Liver (tissue), 3 donors: ENCODE measurements around the gene SLC25A17.

Source experiments
- RAD21 ChIP-seq, 2 donors: IDR thresholded peaks; 2 replicates each; pipeline ENCODE4 v1.6.1; 2016; ENCODE audit warnings: antibody characterized with exemption in 2 of 2, mild to moderate bottlenecking in 2 of 2
- TAF1 ChIP-seq: conservative IDR thresholded peaks from 2 replicates; pipeline ENCODE4 v1.6.1; 2016; ENCODE audit warnings: antibody characterized with exemption, mild to moderate bottlenecking
- TF ChIP-seq, protein P1 (sequence below): IDR thresholded peaks from 2 replicates; pipeline ENCODE4 v1.6.1; 2016; ENCODE audit warnings: antibody characterized with exemption, mild to moderate bottlenecking
- TF ChIP-seq, protein P2 (sequence below): fragments of 150-350 bp; IDR thresholded peaks from 2 replicates; pipeline ENCODE4 v1.5.1; 2017; ENCODE audit warnings: improper control_type of control experiment, low read depth, low read length; ENCODE audit not compliant: missing input control
- donor health status: healthy.
- donor health status: healthy.

DNA sequence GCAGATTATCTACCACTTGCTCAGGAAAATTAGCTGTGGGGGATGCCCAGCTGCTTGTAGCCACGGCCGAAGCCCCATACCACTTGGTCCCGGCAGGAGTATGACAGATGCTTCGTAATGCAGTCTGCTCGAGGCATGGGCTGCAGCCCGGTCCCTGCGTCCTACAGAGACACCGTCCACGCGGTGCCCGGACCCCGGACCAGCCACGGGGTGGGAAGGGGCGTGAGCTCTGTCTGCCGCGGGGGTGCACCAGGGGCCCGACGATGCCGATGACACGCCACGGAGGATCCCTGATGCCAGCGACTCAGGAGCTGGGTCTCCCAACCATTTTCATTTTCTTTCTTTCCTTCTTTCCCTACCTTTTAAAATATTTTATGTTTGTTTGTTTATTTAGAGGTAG lies 30.0 kb downstream of the SLC25A17 start:
- no peak for TF ChIP-seq RAD21 (IDR thresholded peaks at IDR 0.05)
- TF ChIP-seq TAF1, result no peak
- TF ChIP-seq, protein P1, sequence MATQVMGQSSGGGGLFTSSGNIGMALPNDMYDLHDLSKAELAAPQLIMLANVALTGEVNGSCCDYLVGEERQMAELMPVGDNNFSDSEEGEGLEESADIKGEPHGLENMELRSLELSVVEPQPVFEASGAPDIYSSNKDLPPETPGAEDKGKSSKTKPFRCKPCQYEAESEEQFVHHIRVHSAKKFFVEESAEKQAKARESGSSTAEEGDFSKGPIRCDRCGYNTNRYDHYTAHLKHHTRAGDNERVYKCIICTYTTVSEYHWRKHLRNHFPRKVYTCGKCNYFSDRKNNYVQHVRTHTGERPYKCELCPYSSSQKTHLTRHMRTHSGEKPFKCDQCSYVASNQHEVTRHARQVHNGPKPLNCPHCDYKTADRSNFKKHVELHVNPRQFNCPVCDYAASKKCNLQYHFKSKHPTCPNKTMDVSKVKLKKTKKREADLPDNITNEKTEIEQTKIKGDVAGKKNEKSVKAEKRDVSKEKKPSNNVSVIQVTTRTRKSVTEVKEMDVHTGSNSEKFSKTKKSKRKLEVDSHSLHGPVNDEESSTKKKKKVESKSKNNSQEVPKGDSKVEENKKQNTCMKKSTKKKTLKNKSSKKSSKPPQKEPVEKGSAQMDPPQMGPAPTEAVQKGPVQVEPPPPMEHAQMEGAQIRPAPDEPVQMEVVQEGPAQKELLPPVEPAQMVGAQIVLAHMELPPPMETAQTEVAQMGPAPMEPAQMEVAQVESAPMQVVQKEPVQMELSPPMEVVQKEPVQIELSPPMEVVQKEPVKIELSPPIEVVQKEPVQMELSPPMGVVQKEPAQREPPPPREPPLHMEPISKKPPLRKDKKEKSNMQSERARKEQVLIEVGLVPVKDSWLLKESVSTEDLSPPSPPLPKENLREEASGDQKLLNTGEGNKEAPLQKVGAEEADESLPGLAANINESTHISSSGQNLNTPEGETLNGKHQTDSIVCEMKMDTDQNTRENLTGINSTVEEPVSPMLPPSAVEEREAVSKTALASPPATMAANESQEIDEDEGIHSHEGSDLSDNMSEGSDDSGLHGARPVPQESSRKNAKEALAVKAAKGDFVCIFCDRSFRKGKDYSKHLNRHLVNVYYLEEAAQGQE, result no peak
- TF ChIP-seq, protein P2, sequence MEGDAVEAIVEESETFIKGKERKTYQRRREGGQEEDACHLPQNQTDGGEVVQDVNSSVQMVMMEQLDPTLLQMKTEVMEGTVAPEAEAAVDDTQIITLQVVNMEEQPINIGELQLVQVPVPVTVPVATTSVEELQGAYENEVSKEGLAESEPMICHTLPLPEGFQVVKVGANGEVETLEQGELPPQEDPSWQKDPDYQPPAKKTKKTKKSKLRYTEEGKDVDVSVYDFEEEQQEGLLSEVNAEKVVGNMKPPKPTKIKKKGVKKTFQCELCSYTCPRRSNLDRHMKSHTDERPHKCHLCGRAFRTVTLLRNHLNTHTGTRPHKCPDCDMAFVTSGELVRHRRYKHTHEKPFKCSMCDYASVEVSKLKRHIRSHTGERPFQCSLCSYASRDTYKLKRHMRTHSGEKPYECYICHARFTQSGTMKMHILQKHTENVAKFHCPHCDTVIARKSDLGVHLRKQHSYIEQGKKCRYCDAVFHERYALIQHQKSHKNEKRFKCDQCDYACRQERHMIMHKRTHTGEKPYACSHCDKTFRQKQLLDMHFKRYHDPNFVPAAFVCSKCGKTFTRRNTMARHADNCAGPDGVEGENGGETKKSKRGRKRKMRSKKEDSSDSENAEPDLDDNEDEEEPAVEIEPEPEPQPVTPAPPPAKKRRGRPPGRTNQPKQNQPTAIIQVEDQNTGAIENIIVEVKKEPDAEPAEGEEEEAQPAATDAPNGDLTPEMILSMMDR, result no peak
